SK-N-SH (cell line): ENCODE measurements around the gene HS6ST3. TPM values are rescaled to one million over a fixed set of nuclear protein-coding genes. Genes with fewer than 3 reads are reported as not detected.

ENCODE experiments used
- CTCF ChIA-PET: fragments of 300-600, 350-600 bp; formaldehyde crosslinking; extraction: SDS; loops from one replicate; lab custom pipeline; 2021; lab: Yijun Ruan, JAX
- POLR2A ChIA-PET: fragments of 350-600 bp; sonication (Branson Sonifier 250); formaldehyde crosslinking; extraction: SDS; loops from one replicate; lab custom pipeline; 2020; ENCODE audit warnings: antibody characterized with exemption, inconsistent platforms; lab: Yijun Ruan, JAX
- DNase-seq: peaks from one replicate; pipeline ENCODE4 v3.0.0; 2012
- H2AFZ ChIP-seq: fragments of 200-600 bp; sonication (generic); 2 replicates; pipeline ENCODE4 v1.8.1; 2016; ENCODE audit warnings: antibody characterized with exemption, mild to moderate bottlenecking, low read depth
- H3F3A ChIP-seq: fragments of 200-600 bp; sonication (generic); replicated peaks from 2 replicates; pipeline ENCODE3; 2016; ENCODE audit warnings: antibody characterized with exemption, mild to moderate bottlenecking; ENCODE audit not compliant: insufficient read depth
- H3K27ac ChIP-seq, 2 experiments: fragments of 200-500 bp in 1 of 2; fragments of 200-600 bp in 1 of 2; sonication (Bioruptor generic) in 1 of 2; sonication (generic), shearing (Covaris generic) in 1 of 2; 2 replicates each; pipeline versions ENCODE4 v1.5.1 to v1.6.1; 2014 to 2016; ENCODE audit warnings: low read depth in 2 of 2, inconsistent platforms in 1 of 2, low read length in 1 of 2, mild to moderate bottlenecking in 1 of 2, mixed read lengths in 1 of 2
- H3K27me3 ChIP-seq: fragments of 200-600 bp; sonication (generic), shearing (Covaris generic); 2 replicates; pipeline ENCODE4 v1.6.1; 2016; ENCODE audit warnings: mixed run types; ENCODE audit not compliant: insufficient read depth
- H3K36me3 ChIP-seq, 2 experiments: fragments of 200-500 bp in 1 of 2; fragments of 200-600 bp in 1 of 2; sonication (Bioruptor generic) in 1 of 2; sonication (generic) in 1 of 2; replicated peaks in 1 of 2; 2 replicates each; pipeline versions ENCODE3 to v1.5.1; 2014 to 2016; ENCODE audit warnings: low read length in 1 of 2, mild to moderate bottlenecking in 1 of 2; ENCODE audit not compliant: insufficient read depth in 2 of 2, control insufficient read depth in 1 of 2
- H3K4me1 ChIP-seq, 2 experiments: fragments of 200-500 bp in 1 of 2; fragments of 200-600 bp in 1 of 2; sonication (Bioruptor generic) in 1 of 2; sonication (generic), shearing (Covaris generic) in 1 of 2; 2 replicates each; pipeline versions ENCODE4 v1.5.1 to v1.6.1; 2014 to 2016; ENCODE audit warnings: low read depth in 1 of 2, low read length in 1 of 2, mixed run types in 1 of 2; ENCODE audit not compliant: insufficient read depth in 2 of 2, control insufficient read depth in 1 of 2
- H3K4me2 ChIP-seq: fragments of 200-600 bp; sonication (generic), shearing (Covaris generic); 2 replicates; pipeline ENCODE4 v1.6.1; 2017; ENCODE audit warnings: mixed run types
- H3K4me3 ChIP-seq, 2 experiments: fragments of 200-500 bp in 1 of 2; fragments of 200-600 bp in 1 of 2; sonication (Bioruptor generic) in 1 of 2; sonication (generic), shearing (Covaris generic) in 1 of 2; 2 replicates each; pipeline versions ENCODE4 v1.5.1 to v1.8.1; 2014 to 2016; ENCODE audit warnings: low read depth in 2 of 2, inconsistent platforms in 1 of 2, low read length in 1 of 2, mild to moderate bottlenecking in 1 of 2, mixed read lengths in 1 of 2, moderate library complexity in 1 of 2
- H3K79me2 ChIP-seq: fragments of 200-600 bp; sonication (generic); 2 replicates; pipeline ENCODE4 v1.8.1; 2017; ENCODE audit warnings: mild to moderate bottlenecking; ENCODE audit not compliant: insufficient read depth
- H3K9ac ChIP-seq: fragments of 200-600 bp; sonication (generic); 2 replicates; pipeline ENCODE4 v1.6.1; 2017; ENCODE audit warnings: mixed run types
- H3K9me2 ChIP-seq: fragments of 200-600 bp; sonication (generic); 2 replicates; pipeline ENCODE4 v1.6.1; 2017; ENCODE audit warnings: mixed run types
- H3K9me3 ChIP-seq: fragments of 200-600 bp; sonication (generic); 2 replicates; pipeline ENCODE4 v1.6.1; 2017; ENCODE audit warnings: mixed run types, mild to moderate bottlenecking, moderate library complexity
- H4K20me1 ChIP-seq: fragments of 200-600 bp; sonication (generic); 2 replicates; pipeline ENCODE4 v1.6.1; 2017; ENCODE audit warnings: mild to moderate bottlenecking, mixed run types; ENCODE audit not compliant: insufficient read depth
- CTCF ChIP-seq: fragments of 200-600 bp; sonication (generic); IDR thresholded peaks from 2 replicates; pipeline ENCODE4 v1.6.1; 2017; ENCODE audit warnings: antibody characterized with exemption, mild to moderate bottlenecking, moderate library complexity
- ELF1 ChIP-seq: IDR thresholded peaks from 2 replicates; pipeline ENCODE4 v1.4.0; 2012
- EZH2phosphoT487 ChIP-seq: fragments of 200-600 bp; sonication (generic); IDR thresholded peaks from 2 replicates; pipeline ENCODE4 v1.6.1; 2017; ENCODE audit warnings: low read depth, mixed run types, mild to moderate bottlenecking, antibody characterized with exemption, moderate library complexity, borderline replicate concordance
- MEF2A ChIP-seq: IDR thresholded peaks from 2 replicates; pipeline ENCODE4 v1.4.0; 2012; ENCODE audit warnings: low read depth, borderline replicate concordance
- NFIC ChIP-seq: IDR thresholded peaks from 2 replicates; pipeline ENCODE4 v1.4.0; 2012; ENCODE audit warnings: borderline replicate concordance
- NRF1 ChIP-seq: IDR thresholded peaks from 2 replicates; pipeline ENCODE4 v1.6.1; 2012; ENCODE audit warnings: low read depth, mild to moderate bottlenecking, low read length
- PBX3 ChIP-seq: IDR thresholded peaks from 2 replicates; pipeline ENCODE4; 2012
- RCOR1 ChIP-seq: fragments of 150-350 bp; IDR thresholded peaks from 2 replicates; pipeline ENCODE4 v1.6.1; 2017; ENCODE audit warnings: antibody characterized with exemption, low read length
- RFX5 ChIP-seq: IDR thresholded peaks from 2 replicates; pipeline ENCODE4 v1.6.1; 2012; ENCODE audit warnings: mild to moderate bottlenecking, improper control_type of control experiment, low read length
- SIN3A ChIP-seq: IDR thresholded peaks from 2 replicates; pipeline ENCODE4 v1.6.1; 2012; ENCODE audit warnings: low read depth, mild to moderate bottlenecking, low read length, moderate library complexity, borderline replicate concordance
- TCF12 ChIP-seq: IDR thresholded peaks from 2 replicates; pipeline ENCODE4 v1.4.0; 2012
- TEAD4 ChIP-seq: IDR thresholded peaks from 2 replicates; pipeline ENCODE4 v1.4.0; 2012; ENCODE audit warnings: mild to moderate bottlenecking, borderline replicate concordance; ENCODE audit not compliant: insufficient read depth
- USF2 ChIP-seq: fragments of 150-350 bp; IDR thresholded peaks from 2 replicates; pipeline ENCODE4 v1.6.1; 2017; ENCODE audit warnings: antibody characterized with exemption, low read length, low read depth, borderline replicate concordance
- YY1 ChIP-seq: IDR thresholded peaks from 2 replicates; pipeline ENCODE4 v1.4.0; 2012; ENCODE audit warnings: low read depth, mild to moderate bottlenecking
- ZBTB33 ChIP-seq: IDR thresholded peaks from 2 replicates; pipeline ENCODE4 v1.4.0; 2012; ENCODE audit warnings: low read depth, borderline replicate concordance
- WGBS: methylation state at CpG from one replicate; pipeline ENCODE4 v1.1.6; 2017; ENCODE audit warnings: low lambda C conversion rate; 5-methylcytosine and 5-hydroxymethylcytosine counted together
- polyA plus RNA-seq, 3 experiments: library from polyadenylated mRNA; depleted of rRNA; stranded (reverse); fragments of >200 nt; gene quantifications; 2 replicates each; pipeline ENCODE4 v1.2.3, GENCODE V29; 2012

Gene HS6ST3
- polyA plus RNA-seq, 1 of the 3 experiments (the other 2 are of a cell fraction): under 0.01 TPM

- H3K9ac ChIP-seq: no peak overlapping the region
- no peak overlapping the region for H3K4me3 ChIP-seq
- H3K9me3 ChIP-seq: no peaks in the 10 kb centered on the region
- no peaks in the 10 kb centered on the region; a peak in 1 of 4 replicates for H3K4me1 ChIP-seq
- 0 out of 2 replicates have a peak, but pooled peaks cover 3% of the 10 kb centered on the region for H3K9me2 ChIP-seq
- CTCF ChIA-PET: interaction anchor here (0.9 kb wide), 1 partner anchor 321 kb away, joined by 3 read pairs; no protein-coding TSS in a partner anchor
- H3K27me3 ChIP-seq: no peaks in the 10 kb centered on the region
- no peak for TF ChIP-seq NRF1
- TF ChIP-seq, all 33 proteins: peak for 0
- Histone ChIP-seq H2AFZ (no peak overlapping the region), H3K27ac (no peak overlapping the region), H3K4me2 (no peak overlapping the region), H4K20me1 (no peaks in the 10 kb centered on the region), H3K79me2 (no peaks in the 10 kb centered on the region), H3K36me3 (no peaks in the 10 kb centered on the region), H3F3A (no peaks in the 10 kb centered on the region)
- DNase-seq: no peak
- POLR2A ChIA-PET: no interaction called here
Measured at GRCh38 chr13:96637039-96637438, 547.1 kb downstream of the HS6ST3 start.

DNA sequence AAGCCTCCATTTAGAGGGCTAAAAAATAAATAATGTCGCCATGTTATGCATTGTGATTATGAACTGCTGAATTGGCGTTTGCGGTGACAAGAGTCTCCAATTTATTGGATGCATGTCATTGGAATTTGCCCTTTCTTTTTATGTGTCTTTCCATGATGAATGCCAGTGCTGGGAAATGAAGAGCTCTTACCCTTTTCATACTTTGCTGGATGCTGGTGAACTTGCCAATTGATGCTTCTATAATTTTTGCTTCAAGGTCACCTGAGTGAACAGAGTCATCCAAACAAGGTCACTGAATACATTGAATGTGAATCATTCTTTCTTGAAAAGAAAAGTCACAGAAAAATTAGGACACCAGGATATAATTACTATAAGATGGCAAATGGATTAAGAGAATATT is 556.2 kb downstream of the HS6ST3 start:
- POLR2A ChIA-PET: no interaction called here
- WGBS: 71% methylated on average over 3 of the region's 3 CpGs
- Histone ChIP-seq H3K4me2 (no peak overlapping the region), H3K36me3 (no peaks in the 10 kb centered on the region), H4K20me1 (no peaks in the 10 kb centered on the region), H2AFZ (no peak overlapping the region), H3K9me3 (no peaks in the 10 kb centered on the region), H3K27me3 (no peaks in the 10 kb centered on the region), H3K4me1 (no peaks in the 10 kb centered on the region), H3K9ac (no peak overlapping the region), H3F3A (no peaks in the 10 kb centered on the region), H3K4me3 (no peak overlapping the region), H3K27ac (no peak overlapping the region), H3K79me2 (no peaks in the 10 kb centered on the region), H3K9me2 (0 out of 2 replicates have a peak, but pooled peaks cover 3% of the 10 kb centered on the region)
- CTCF ChIA-PET: no interaction called here
- no peak for DNase-seq
- TF ChIP-seq SIN3A: no peak
- no peak for TF ChIP-seq MEF2A
- TF ChIP-seq RCOR1: no peak
- no peak for TF ChIP-seq TCF12
- no peak for TF ChIP-seq YY1
- TF ChIP-seq RFX5: no peak
- no peak for TF ChIP-seq ZBTB33
- TF ChIP-seq NFIC: no peak
- no peak for TF ChIP-seq CTCF
- no peak for TF ChIP-seq PBX3
- TF ChIP-seq ELF1: no peak
- TF ChIP-seq EZH2phosphoT487: no peak
- no peak for TF ChIP-seq TEAD4
- TF ChIP-seq USF2: no peak
- TF ChIP-seq NRF1: no peak
